Osteoblast (primary cell): Measurements from ENCODE around the gene SEMA3C. TPM values are rescaled to one million over a fixed set of nuclear protein-coding genes. Genes with fewer than 3 reads are reported as not detected.

Experiments used
- DNase-seq: peaks from one replicate; pipeline ENCODE4 v3.0.0; 2011; ENCODE audit warnings: low spot score, mixed read lengths; ENCODE audit not compliant: insufficient read length; ENCODE audit errors: missing footprints
- H2AFZ ChIP-seq: 2 replicates; pipeline ENCODE4 v1.6.0; 2011; ENCODE audit warnings: mild to moderate bottlenecking, low read length
- H3K27ac ChIP-seq: 2 replicates; pipeline ENCODE4 v1.5.1; 2011; ENCODE audit warnings: mild to moderate bottlenecking, low read depth, low read length, moderate library complexity
- H3K27me3 ChIP-seq: 2 replicates; pipeline ENCODE4 v1.6.0; 2012; ENCODE audit warnings: mild to moderate bottlenecking, control low read depth, inconsistent platforms, low read length, moderate library complexity; ENCODE audit not compliant: insufficient read depth
- H3K36me3 ChIP-seq: 2 replicates; pipeline ENCODE4 v1.5.1; 2011; ENCODE audit warnings: mild to moderate bottlenecking, low read length, control low read depth, moderate library complexity; ENCODE audit not compliant: insufficient read depth
- H3K4me1 ChIP-seq: 2 replicates; pipeline ENCODE4 v1.5.1; 2011; ENCODE audit warnings: mild to moderate bottlenecking, low read length, control low read depth, moderate library complexity; ENCODE audit not compliant: insufficient read depth
- H3K4me2 ChIP-seq: 2 replicates; pipeline ENCODE4 v1.6.0; 2011; ENCODE audit warnings: mild to moderate bottlenecking, low read length; ENCODE audit not compliant: insufficient read depth
- H3K4me3 ChIP-seq: fragments of 200-600 bp; sonication (generic); 3 replicates; pipeline ENCODE4 v1.5.1; 2012; ENCODE audit warnings: mild to moderate bottlenecking, low read length, inconsistent platforms; ENCODE audit not compliant: insufficient read depth
- H3K79me2 ChIP-seq: 2 replicates; pipeline ENCODE4 v1.6.0; 2012; ENCODE audit warnings: mild to moderate bottlenecking, low read length, control low read depth, inconsistent platforms; ENCODE audit not compliant: insufficient read depth
- H3K9me3 ChIP-seq: 2 replicates; pipeline ENCODE4 v1.5.1; 2011; ENCODE audit warnings: low read depth, low read length, control low read depth
- H4K20me1 ChIP-seq: 2 replicates; pipeline ENCODE4 v1.6.0; 2012; ENCODE audit warnings: mild to moderate bottlenecking, low read length, control low read depth; ENCODE audit not compliant: insufficient read depth
- total RNA-seq: library from RNA; depleted of rRNA; stranded (reverse); fragments of >200 nt; gene quantifications from 2 replicates; pipeline ENCODE4 v1.2.3, GENCODE V29; 2012
- TF ChIP-seq, protein P1 (sequence below): IDR thresholded peaks from 2 replicates; pipeline ENCODE4 v1.5.1; 2011; ENCODE audit warnings: mild to moderate bottlenecking, low read depth, low read length, moderate library complexity; ENCODE audit errors: extremely low read depth

Gene SEMA3C
- total RNA-seq, 1 donor = 388 TPM

DNA sequence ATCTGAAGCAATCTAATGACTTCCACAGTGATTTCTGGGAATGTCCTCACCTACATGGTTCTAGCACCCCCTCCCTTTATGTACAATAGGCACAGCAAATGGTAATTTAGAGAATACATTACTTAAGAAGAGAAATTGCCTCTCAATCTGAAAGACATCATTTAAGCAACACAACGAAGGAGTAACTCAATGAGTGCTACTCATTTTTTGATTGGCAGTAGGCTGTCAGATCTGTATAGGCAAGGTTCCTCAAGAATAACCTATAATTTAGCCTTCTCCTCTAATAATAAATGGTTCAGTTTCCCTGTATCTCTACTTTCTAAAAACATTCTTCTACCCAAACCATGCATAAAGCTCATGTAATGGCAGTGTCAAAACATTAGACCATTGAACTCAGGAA lies 30.6 kb upstream of the SEMA3C start:
- Histone ChIP-seq H3K27me3 (no peaks in the 10 kb centered on the region), H3K36me3 (no peaks in the 10 kb centered on the region), H3K9me3 (no peaks in the 10 kb centered on the region), H3K27ac (no peak overlapping the region), H3K4me1 (no peaks in the 10 kb centered on the region), H4K20me1 (no peaks in the 10 kb centered on the region), H3K79me2 (no peaks in the 10 kb centered on the region), H2AFZ (no peak overlapping the region), H3K4me2 (no peak overlapping the region), H3K4me3 (no peak overlapping the region)
- no peak for DNase-seq
- TF ChIP-seq, protein P1, sequence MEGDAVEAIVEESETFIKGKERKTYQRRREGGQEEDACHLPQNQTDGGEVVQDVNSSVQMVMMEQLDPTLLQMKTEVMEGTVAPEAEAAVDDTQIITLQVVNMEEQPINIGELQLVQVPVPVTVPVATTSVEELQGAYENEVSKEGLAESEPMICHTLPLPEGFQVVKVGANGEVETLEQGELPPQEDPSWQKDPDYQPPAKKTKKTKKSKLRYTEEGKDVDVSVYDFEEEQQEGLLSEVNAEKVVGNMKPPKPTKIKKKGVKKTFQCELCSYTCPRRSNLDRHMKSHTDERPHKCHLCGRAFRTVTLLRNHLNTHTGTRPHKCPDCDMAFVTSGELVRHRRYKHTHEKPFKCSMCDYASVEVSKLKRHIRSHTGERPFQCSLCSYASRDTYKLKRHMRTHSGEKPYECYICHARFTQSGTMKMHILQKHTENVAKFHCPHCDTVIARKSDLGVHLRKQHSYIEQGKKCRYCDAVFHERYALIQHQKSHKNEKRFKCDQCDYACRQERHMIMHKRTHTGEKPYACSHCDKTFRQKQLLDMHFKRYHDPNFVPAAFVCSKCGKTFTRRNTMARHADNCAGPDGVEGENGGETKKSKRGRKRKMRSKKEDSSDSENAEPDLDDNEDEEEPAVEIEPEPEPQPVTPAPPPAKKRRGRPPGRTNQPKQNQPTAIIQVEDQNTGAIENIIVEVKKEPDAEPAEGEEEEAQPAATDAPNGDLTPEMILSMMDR = no peak

GRCh38 chr7:80946858-80947257 lies 28.0 kb upstream of the SEMA3C start:
- Histone ChIP-seq H3K79me2 (no peaks in the 10 kb centered on the region), H3K4me3 (no peak overlapping the region), H3K4me2 (no peak overlapping the region), H2AFZ (no peak overlapping the region), H3K27me3 (no peaks in the 10 kb centered on the region), H3K36me3 (no peaks in the 10 kb centered on the region), H3K4me1 (peaks cover 8% of the 10 kb centered on the region), H3K9me3 (no peaks in the 10 kb centered on the region), H3K27ac (no peak overlapping the region), H4K20me1 (no peaks in the 10 kb centered on the region)
- TF ChIP-seq, protein P1 = no peak
- DNase-seq = no peak

GRCh38 chr7:80945976-80946375 lies 27.1 kb upstream of the SEMA3C start:
- no peaks in the 10 kb centered on the region for H4K20me1 ChIP-seq
- DNase-seq = no peak
- no peak overlapping the region for H3K4me3 ChIP-seq
- H3K27me3 ChIP-seq = no peaks in the 10 kb centered on the region
- no peaks in the 10 kb centered on the region for H3K36me3 ChIP-seq
- no peak overlapping the region for H2AFZ ChIP-seq
- peaks cover 17% of the 10 kb centered on the region for H3K4me1 ChIP-seq
- TF ChIP-seq, protein P1 = no peak
- no peaks in the 10 kb centered on the region for H3K79me2 ChIP-seq
- no peak overlapping the region for H3K4me2 ChIP-seq
- H3K27ac ChIP-seq = no peak overlapping the region
- H3K9me3 ChIP-seq = no peaks in the 10 kb centered on the region

- Histone ChIP-seq H4K20me1 (no peaks in the 10 kb centered on the region), H3K79me2 (no peaks in the 10 kb centered on the region), H3K4me2 (no peak overlapping the region), H3K27me3 (no peaks in the 10 kb centered on the region), H3K4me3 (no peak overlapping the region), H3K27ac (peak overlapping the region; percentile 86), H3K4me1 (peaks cover 25% of the 10 kb centered on the region), H2AFZ (peak overlapping the region; percentile 60), H3K9me3 (no peaks in the 10 kb centered on the region), H3K36me3 (no peaks in the 10 kb centered on the region)
- DNase-seq = no peak
- TF ChIP-seq, protein P1 = no peak
Observed at GRCh38 chr7:80943342-80943741, 24.5 kb upstream of the SEMA3C start.
